NOMO-1 treated with DMSO at 0.1 percent for 48 hours (cell line): ENCODE data around the gene SIX6.

Experiments used
- DNase-seq: peaks from one replicate; lab custom pipeline; 2025; ENCODE audit not compliant: unreplicated experiment; lab: John Stamatoyannopoulos, UW

SIX6 gene

GRCh38 chr14:60512973-60513571 is 4.1 kb downstream of the SIX6 start:
- DNase-seq = no peak

- DNase-seq = no peak
These were observed 5.4 kb downstream of the SIX6 start for GRCh38 chr14:60514378-60514740.

GRCh38 chr14:60514741-60515491 is 6.0 kb downstream of the SIX6 start:
- DNase-seq = no peak

GRCh38 chr14:60515511-60516289 is 6.8 kb downstream of the SIX6 start:
- DNase-seq = no peak

- DNase-seq = no peak
These were observed 23.5 kb downstream of the SIX6 start for GRCh38 chr14:60532442-60532841.

DNA sequence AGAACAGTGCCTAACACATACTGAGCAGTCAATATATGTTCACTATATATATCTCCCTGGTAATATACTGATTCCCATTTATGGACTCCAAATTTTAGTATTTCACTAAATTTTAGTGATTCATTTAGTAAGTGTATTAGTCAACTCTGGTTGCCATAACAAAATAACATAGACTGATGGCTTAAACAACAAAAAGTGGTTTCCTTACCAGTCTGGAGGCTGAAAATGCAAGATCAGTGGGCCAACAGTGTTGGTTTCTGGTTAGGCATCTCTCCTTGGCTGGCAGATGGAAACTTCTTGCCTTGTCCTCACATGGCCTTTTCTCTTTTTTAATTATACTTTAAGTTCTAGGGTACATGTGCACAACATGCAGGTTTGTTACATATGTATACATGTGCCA is 28.7 kb downstream of the SIX6 start:
- no peak for DNase-seq

DNA sequence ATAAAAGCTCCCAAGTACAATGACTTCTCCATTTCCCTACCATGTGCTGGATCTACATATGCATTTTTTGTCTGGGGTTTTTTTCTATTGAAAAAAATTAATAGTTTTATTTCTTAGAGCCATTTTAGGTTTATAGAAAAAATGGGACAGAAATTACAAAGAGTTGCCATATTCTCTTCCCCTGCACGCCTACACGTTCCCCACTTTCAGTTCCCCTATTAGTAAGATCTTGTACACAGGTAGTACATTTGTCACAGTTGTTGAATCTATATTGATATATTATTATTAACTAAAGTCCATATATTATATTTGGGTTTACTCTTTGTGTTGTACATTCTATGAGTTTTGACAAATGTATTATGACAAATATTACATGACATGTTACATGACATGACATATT is 35.7 kb downstream of the SIX6 start:
- no peak for DNase-seq

GRCh38 chr14:60553808-60554207 is 44.9 kb downstream of the SIX6 start:
- no peak for DNase-seq

DNA sequence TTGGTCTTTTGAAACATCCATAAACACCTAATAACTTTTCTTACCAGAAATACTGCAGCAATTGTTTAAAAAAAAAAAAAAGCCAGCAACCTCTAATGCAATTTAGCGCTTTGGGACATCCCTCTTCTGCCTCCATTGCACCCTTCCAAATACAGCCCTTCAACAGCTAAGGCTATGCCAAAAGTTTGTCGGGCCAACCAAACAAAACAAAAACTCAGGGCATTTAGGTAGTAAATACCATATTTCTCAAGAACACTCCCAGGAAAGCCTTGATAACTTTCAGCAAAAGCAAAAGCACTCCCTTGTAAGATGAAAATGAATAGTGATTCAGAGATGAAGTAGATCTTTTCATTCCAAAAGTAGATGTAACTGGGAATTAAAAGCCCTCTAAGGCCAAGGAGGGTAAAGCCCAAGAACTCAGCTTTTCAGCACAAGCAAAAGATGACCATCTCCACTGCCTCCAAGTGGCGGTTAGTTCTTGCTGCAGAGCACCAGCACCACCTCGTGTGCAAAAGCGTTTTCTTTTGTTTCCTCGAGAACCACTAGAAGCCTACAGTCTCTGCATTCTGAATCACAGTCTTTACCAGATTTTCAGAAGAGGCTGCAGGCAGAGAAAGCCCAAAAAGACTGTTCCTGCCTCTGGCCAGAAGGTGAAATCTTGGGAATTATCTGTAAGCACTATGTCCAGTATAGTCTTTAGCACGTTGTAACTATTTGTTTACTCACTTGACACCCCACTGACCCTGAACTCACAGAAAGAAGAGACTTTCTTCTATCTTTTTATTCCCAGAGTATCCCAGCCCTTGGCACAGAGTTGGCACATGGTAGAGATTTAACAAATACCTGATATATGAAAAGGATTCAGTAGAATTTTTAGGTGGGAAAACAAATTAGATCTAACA is 53.1 kb downstream of the SIX6 start:
- peak; percentile 25 for DNase-seq
